ENCODE results near the gene ZACN. TPM values are rescaled to one million over a fixed set of nuclear protein-coding genes. Genes with fewer than 3 reads are reported as not detected.
A peak's percentile ranks its signal among the peaks of the same experiment; 100 is the strongest.

The ZACN gene
- total RNA-seq (2013) = 0.04 TPM
- polyA plus RNA-seq (under 1 TPM in 1 of 3 donors, not detected in 2; 0.09 TPM), polyA minus RNA-seq (0.14 TPM in 1 of 2 replicates, not detected in the other), total RNA-seq (0 to 0.81 (median 0) reads per million in 11 experiments)

GRCh38 chr17:76078860-76079534, at the start of gene ZACN:
Gene ZACN (plus strand): TSS chr17:76079182. CDS start chr17:76079265, 83 bp downstream.
- intact Hi-C loops (cut with micrococcal nuclease) = no loop called here
- no peak within 1 kb of the TSS for H3K27ac ChIP-seq (ENCODE audit: low read depth in 1 of 2, low read length in 2 of 2)
- H3K4me1 ChIP-seq (ENCODE audit: control insufficient read depth in 1 of 2, insufficient read depth in 2 of 2, low read length in 2 of 2) = peaks cover 40 to 51% of the 10 kb centered on the region in 2 donors

More at GRCh38 chr17:76078860-76079534, at the start of gene ZACN:
- WGBS (ENCODE audit: insufficient coverage) = 77% methylated on average over 14 of the region's 17 CpGs
- Mint-ChIP-seq H3K27ac (no peak within 1 kb of the TSS), H3K27me3 (ENCODE audit: low read depth in 3 of 3) (peaks cover 65 to 72% (median 67%) of the 10 kb centered on the region in 3 donors), H3K9me3 (peaks cover 3 to 33% (median 16%) of the 10 kb centered on the region in 7 donors), H3K4me1 (peaks cover 40% of the 10 kb centered on the region), H3K4me3 (peak within 1 kb of the TSS in 1 of 2 donors; percentile 96), H3K36me3 (peaks cover 25 to 34% of the 10 kb centered on the region in 2 donors)
- Histone ChIP-seq H3K79me2 (ENCODE audit: insufficient read depth, low read length) (no peaks in the 10 kb centered on the region), H4K20me1 (ENCODE audit: insufficient read depth, low read length) (no peaks in the 10 kb centered on the region), H2AFZ (ENCODE audit: insufficient read depth, low read depth, low read length, poor library complexity, severe bottlenecking) (no peak within 1 kb of the TSS), H3K36me3 (replicated peaks in 1 of 2; ENCODE audit: control insufficient read depth in 1 of 2, insufficient read depth in 2 of 2, low read length in 2 of 2) (peaks cover 15 to 22% of the 10 kb centered on the region in 2 donors), H3K4me2 (replicated peaks; ENCODE audit: extremely low read depth, low read length, poor library complexity, severe bottlenecking) (no peak within 1 kb of the TSS), H3K4me3 (replicated peaks in 1 of 3; ENCODE audit: low read depth in 2 of 3, low read length in 3 of 3) (no peak within 1 kb of the TSS), H3K27me3 (ENCODE audit: control insufficient read depth in 2 of 2, insufficient read depth in 2 of 2, low read length in 2 of 2) (peaks cover 32 to 68% of the 10 kb centered on the region in 2 donors), H3K9me3 (replicated peaks in 1 of 2; ENCODE audit: control insufficient read depth in 1 of 2, insufficient read depth in 1 of 2, low read length in 2 of 2) (peaks cover 0 to 25% of the 10 kb centered on the region in 2 donors), H3K9ac (ENCODE audit: insufficient read depth, low read length, poor library complexity, severe bottlenecking) (no peak within 1 kb of the TSS)
- no peak for TF ChIP-seq CTCF (IDR thresholded peaks at IDR 0.05)
- DNase-seq = no peak
